A549 (cell line): ENCODE data around the gene NDUFA8. TPM values are rescaled to one million over a fixed set of nuclear protein-coding genes. Genes with fewer than 3 reads are reported as not detected.

ENCODE experiments used
- ATAC-seq, 2 experiments: fragments of 200-7000 bp in 1 of 2; fragments of >200 bp in 1 of 2; cut with Nextera tagmentation in 1 of 2; cut with Tn5 transposase in 1 of 2; 3 replicates each; pipeline versions ENCODE4 v1.8.0 to v1.9.1; 2018 to 2020; ENCODE audit warnings: mild to moderate bottlenecking in 1 of 2, moderate library complexity in 1 of 2
- CTCF ChIA-PET: fragments of 300-600 bp; sonication (Branson Sonifier 250); formaldehyde crosslinking; extraction: SDS; loops from one replicate; lab custom pipeline; 2021; ENCODE audit warnings: antibody characterized with exemption, inconsistent platforms; lab: Yijun Ruan, JAX
- POLR2A ChIA-PET: fragments of 350-600 bp; formaldehyde crosslinking; extraction: SDS; loops from one replicate; lab custom pipeline; 2021; ENCODE audit warnings: antibody characterized with exemption, inconsistent platforms; lab: Yijun Ruan, JAX
- DNase-seq, 2 experiments: peaks; one replicate each; pipeline versions ENCODE4 v3.0.0 to v3.0.0-alpha.2; 2011 to 2016; ENCODE audit warnings: low read depth in 1 of 2, low spot score in 1 of 2
- FAIRE-seq: peaks from 2 replicates; lab custom pipeline; 2011; peaks lifted over from hg19 to GRCh38; lab: Jason Lieb, UNC
- H3K27ac ChIP-seq, 2 experiments: fragments of >200 bp; sonication (Bioruptor Twin); formaldehyde crosslinking; 3 replicates each; pipeline ENCODE4 v1.5.1; 2016 to 2017
- H3K4me1 ChIP-seq: fragments of >200 bp; sonication (Bioruptor Twin); formaldehyde crosslinking; 3 replicates; pipeline ENCODE4 v1.6.1; 2016
- H3K4me2 ChIP-seq: fragments of >200 bp; sonication (Bioruptor Twin); formaldehyde crosslinking; 3 replicates; pipeline ENCODE4 v1.6.1; 2016
- H3K4me3 ChIP-seq: fragments of >200 bp; sonication (Bioruptor Twin); formaldehyde crosslinking; 3 replicates; pipeline ENCODE4 v1.5.1; 2016
- H3K9me3 ChIP-seq: fragments of >200 bp; sonication (Bioruptor Twin); formaldehyde crosslinking; 3 replicates; pipeline ENCODE4 v1.6.1; 2016
- ATOH8 ChIP-seq: fragments of 250-450 bp; sonication (Bioruptor Pico); IDR thresholded peaks from 2 replicates; pipeline ENCODE4 v1.5.0; 2020; ENCODE audit warnings: low read depth, mild to moderate bottlenecking, moderate library complexity
- BHLHE40 ChIP-seq: IDR thresholded peaks from 2 replicates; pipeline ENCODE4 v1.6.1; 2012; ENCODE audit warnings: low read depth, low read length, inconsistent platforms
- CBX8 ChIP-seq: fragments of 200-600 bp; sonication (generic); IDR thresholded peaks from 2 replicates; pipeline ENCODE4 v1.6.1; 2016
- CEBPB ChIP-seq, 2 experiments: fragments of >200 bp in 1 of 2; sonication (Bioruptor Twin) in 1 of 2; formaldehyde crosslinking in 1 of 2; IDR thresholded peaks; 2 replicates each; pipeline ENCODE4 v1.6.1; 2012 to 2016
- CHD4 ChIP-seq: fragments of 200-600 bp; sonication (generic); IDR thresholded peaks from 2 replicates; pipeline ENCODE4 v1.6.1; 2016; ENCODE audit warnings: antibody characterized with exemption, mild to moderate bottlenecking, borderline replicate concordance
- CTCF ChIP-seq: fragments of >200 bp; sonication (Bioruptor Twin); formaldehyde crosslinking; IDR thresholded peaks from 3 replicates; pipeline ENCODE4 v1.5.1; 2016
- ELK1 ChIP-seq: fragments of 150-350 bp; IDR thresholded peaks from 2 replicates; pipeline ENCODE4 v1.6.1; 2014; ENCODE audit warnings: low read depth, mild to moderate bottlenecking, low read length
- FOSB ChIP-seq: fragments of 250-450 bp; sonication (Bioruptor Pico); IDR thresholded peaks from 2 replicates; pipeline ENCODE4 v1.5.0; 2020; ENCODE audit warnings: mild to moderate bottlenecking, moderate library complexity
- FOSL2 ChIP-seq, 2 experiments: fragments of 450-650 bp in 1 of 2; fragments of >200 bp in 1 of 2; sonication (Bioruptor Twin) in 1 of 2; formaldehyde crosslinking; IDR thresholded peaks; 2 replicates each; pipeline versions ENCODE4 v1.5.0 to v1.6.1; 2016 to 2020; ENCODE audit warnings: mild to moderate bottlenecking in 1 of 2, moderate library complexity in 1 of 2
- FOXS1 ChIP-seq: fragments of 250-450 bp; sonication (Bioruptor Pico); IDR thresholded peaks from 2 replicates; pipeline ENCODE4 v1.5.0; 2020; ENCODE audit warnings: mild to moderate bottlenecking, moderate library complexity
- GATA3 ChIP-seq: IDR thresholded peaks from 2 replicates; pipeline ENCODE4 v1.6.1; 2012; ENCODE audit warnings: borderline replicate concordance
- HEYL ChIP-seq: fragments of 250-450 bp; sonication (Bioruptor Pico); IDR thresholded peaks from 2 replicates; pipeline ENCODE4 v1.8.0; 2021; ENCODE audit warnings: mild to moderate bottlenecking, moderate library complexity
- HOXA7 ChIP-seq: fragments of 250-450 bp; sonication (Bioruptor Pico); IDR thresholded peaks from 2 replicates; pipeline ENCODE4 v1.5.0; 2020; ENCODE audit warnings: mild to moderate bottlenecking, moderate library complexity
- HOXB13 ChIP-seq: fragments of 250-450 bp; sonication (Bioruptor Pico); IDR thresholded peaks from 2 replicates; pipeline ENCODE4 v1.5.0; 2020; ENCODE audit warnings: low read depth, mild to moderate bottlenecking, moderate library complexity
- JUNB ChIP-seq: fragments of >200 bp; sonication (Bioruptor Twin); formaldehyde crosslinking; IDR thresholded peaks from 2 replicates; pipeline ENCODE4 v1.6.1; 2016
- KDM1A ChIP-seq: fragments of 200-600 bp; sonication (generic); IDR thresholded peaks from 2 replicates; pipeline ENCODE4 v1.6.1; 2016; ENCODE audit warnings: low read depth, mild to moderate bottlenecking
- MAFK ChIP-seq: fragments of 450-650 bp; IDR thresholded peaks from 2 replicates; pipeline ENCODE4 v1.6.1; 2014; ENCODE audit not compliant: partially characterized antibody
- MAX ChIP-seq: IDR thresholded peaks from 2 replicates; pipeline ENCODE4 v1.6.1; 2012
- NFE2L2 ChIP-seq: fragments of 150-350 bp; conservative IDR thresholded peaks from 2 replicates; pipeline ENCODE4 v1.6.1; 2014; ENCODE audit warnings: low read length
- NPAS2 ChIP-seq: fragments of 250-450 bp; sonication (Bioruptor Pico); IDR thresholded peaks from 2 replicates; pipeline ENCODE4 v1.8.0; 2022; ENCODE audit warnings: mild to moderate bottlenecking, moderate library complexity, borderline replicate concordance
- NR3C1 ChIP-seq: fragments of >200 bp; sonication (Bioruptor Twin); formaldehyde crosslinking; IDR thresholded peaks from 3 replicates; pipeline ENCODE4 v1.6.1; 2017
- PBX3 ChIP-seq: IDR thresholded peaks from 2 replicates; pipeline ENCODE4 v1.6.1; 2012
- PHF8 ChIP-seq: fragments of 200-600 bp; sonication (generic); IDR thresholded peaks from 2 replicates; pipeline ENCODE4 v1.6.1; 2016; ENCODE audit warnings: low read depth, mild to moderate bottlenecking, antibody characterized with exemption, moderate library complexity, borderline replicate concordance
- POLR2A ChIP-seq: IDR thresholded peaks from 2 replicates; pipeline ENCODE4 v1.6.1; 2012; ENCODE audit warnings: mild to moderate bottlenecking, low read length
- POLR2AphosphoS2 ChIP-seq: conservative IDR thresholded peaks from 2 replicates; pipeline ENCODE4 v1.6.1; 2012; ENCODE audit warnings: low read length, improper control_type of control experiment, inconsistent platforms
- RARB ChIP-seq: fragments of 250-450 bp; sonication (Bioruptor Pico); IDR thresholded peaks from 2 replicates; pipeline ENCODE4 v1.8.0; 2021; ENCODE audit warnings: mild to moderate bottlenecking, moderate library complexity
- RFX5 ChIP-seq: fragments of 450-650 bp; IDR thresholded peaks from 2 replicates; pipeline ENCODE4 v1.7.1; 2014; ENCODE audit warnings: antibody characterized with exemption, mild to moderate bottlenecking, moderate library complexity
- RNF2 ChIP-seq: fragments of 200-600 bp; sonication (generic); IDR thresholded peaks from 2 replicates; pipeline ENCODE4 v1.6.1; 2016; ENCODE audit warnings: low read depth, mild to moderate bottlenecking, antibody characterized with exemption, moderate library complexity, borderline replicate concordance
- SMC3 ChIP-seq: fragments of >200 bp; sonication (Bioruptor Twin); formaldehyde crosslinking; IDR thresholded peaks from 3 replicates; pipeline ENCODE4 v1.6.1; 2018; ENCODE audit warnings: inconsistent platforms
- SREBF2 ChIP-seq: fragments of 450-650 bp; IDR thresholded peaks from 2 replicates; pipeline ENCODE4 v1.6.1; 2014; ENCODE audit warnings: mild to moderate bottlenecking, moderate library complexity
- TFCP2L1 ChIP-seq: fragments of 250-450 bp; sonication (Bioruptor Pico); IDR thresholded peaks from 2 replicates; pipeline ENCODE4 v1.5.0; 2021; ENCODE audit warnings: mild to moderate bottlenecking
- ZC3H11A ChIP-seq: fragments of 450-650 bp; IDR thresholded peaks from 2 replicates; pipeline ENCODE4 v1.6.1; 2014; ENCODE audit warnings: antibody characterized with exemption, mild to moderate bottlenecking
- ZFP36 ChIP-seq: fragments of 450-650 bp; IDR thresholded peaks from 2 replicates; pipeline ENCODE4 v1.6.1; 2014; ENCODE audit warnings: borderline replicate concordance; ENCODE audit not compliant: partially characterized antibody
- ZNF302 ChIP-seq: fragments of 250-450 bp; sonication (Bioruptor Pico); IDR thresholded peaks from 2 replicates; pipeline ENCODE4 v1.9.0; 2021; ENCODE audit warnings: inconsistent platforms, mild to moderate bottlenecking, moderate library complexity
- ZSCAN20 ChIP-seq: fragments of 250-450 bp; sonication (Bioruptor Pico); IDR thresholded peaks from 2 replicates; pipeline ENCODE4 v1.8.0; 2022; ENCODE audit warnings: mild to moderate bottlenecking, moderate library complexity
- WGBS: methylation state at CpG from one replicate; pipeline ENCODE4 v1.1.6; 2017; ENCODE audit errors: missing lambda C conversion rate; 5-methylcytosine and 5-hydroxymethylcytosine counted together
- polyA plus RNA-seq, 4 experiments: library from polyadenylated mRNA; depleted of rRNA in 3 of 4; stranded (reverse); fragments of >200 nt; fragmentation: RNase III in 1 of 4; extraction: RNeasy Plus Mini Kit Qiagen cat#74134 plus additional on column Dnase treatment in 1 of 4; gene quantifications; 2 replicates in 3 of 4; 3 replicates in 1 of 4; pipeline ENCODE4 v1.2.3, GENCODE V29; 2011 to 2017

NDUFA8 gene
- polyA plus RNA-seq, 2 of the 4 experiments (the other 2 are of a cell fraction): 120 to 145 TPM

- Histone ChIP-seq H3K9me3 (peaks cover 17% of the 10 kb centered on the region), H3K27ac (no peak overlapping the region), H3K4me1 (no peaks in the 10 kb centered on the region), H3K4me2 (no peak overlapping the region), H3K4me3 (no peak overlapping the region)
- 79% methylated on average over 1 of the region's 1 CpG for WGBS
- no peak for TF ChIP-seq SREBF2
- TF ChIP-seq CTCF: no peak
- TF ChIP-seq ZSCAN20 (CRISPR knock-in tag): no peak
- no peak for TF ChIP-seq MAFK
- TF ChIP-seq FOSB (CRISPR knock-in tag): no peak
- TF ChIP-seq FOSL2 (IDR thresholded peaks at IDR 0.05): no peak
- TF ChIP-seq FOSL2 (CRISPR knock-in tag; IDR thresholded peaks at IDR 0.05): no peak
- TF ChIP-seq HOXB13: no peak
- no peak for TF ChIP-seq HEYL (CRISPR knock-in tag)
- no peak for TF ChIP-seq ZNF302 (CRISPR knock-in tag)
- FAIRE-seq (no peak), DNase-seq (no peak), ATAC-seq (no peak)
- POLR2A ChIA-PET: no interaction called here
- CTCF ChIA-PET: interaction anchor here (0.9 to 4.1 kb wide), 4 partner anchors 16 to 246 kb away, joined by 3 to 61 read pairs (median 3); no protein-coding TSS in a partner anchor
These were observed 55.6 kb downstream of the NDUFA8 start for GRCh38 chr9:122103985-122104384.

GRCh38 chr9:122102156-122102555 lies 57.4 kb downstream of the NDUFA8 start:
- no peak for ATAC-seq

GRCh38 chr9:122100756-122101155 lies 58.8 kb downstream of the NDUFA8 start:
- ChIA-PET POLR2A (no interaction called here), CTCF (interaction anchor here (1.1 to 4.1 kb wide), 7 partner anchors 8 to 710 kb away, joined by 3 to 61 read pairs (median 4); no protein-coding TSS in a partner anchor)
- Histone ChIP-seq H3K4me3 (no peak overlapping the region), H3K9me3 (peaks cover 17% of the 10 kb centered on the region), H3K4me1 (no peaks in the 10 kb centered on the region), H3K27ac (no peak overlapping the region), H3K4me2 (no peak overlapping the region)
- 59% methylated on average over 7 of the region's 7 CpGs for WGBS
- FAIRE-seq: no peak
- DNase-seq: no peak
- no peak for ATAC-seq
- no peak for TF ChIP-seq FOXS1 (CRISPR knock-in tag)
- no peak for TF ChIP-seq NFE2L2
- TF ChIP-seq MAX: no peak
- no peak for TF ChIP-seq CHD4
- no peak for TF ChIP-seq ATOH8 (CRISPR knock-in tag)
- TF ChIP-seq ELK1: no peak
- TF ChIP-seq SREBF2: no peak
- TF ChIP-seq JUNB: no peak
- no peak for TF ChIP-seq TFCP2L1 (CRISPR knock-in tag)
- TF ChIP-seq PHF8: no peak
- no peak for TF ChIP-seq POLR2AphosphoS2
- no peak for TF ChIP-seq KDM1A
- TF ChIP-seq FOSB (CRISPR knock-in tag): no peak
- no peak for TF ChIP-seq ZFP36
- no peak for TF ChIP-seq ZNF302 (CRISPR knock-in tag)
- no peak for TF ChIP-seq PBX3
- no peak for TF ChIP-seq HOXA7
- no peak for TF ChIP-seq NR3C1
- no peak for TF ChIP-seq SMC3

More at GRCh38 chr9:122102156-122102555, 57.4 kb downstream of the NDUFA8 start:
- no peak overlapping the region for H3K4me2 ChIP-seq
- ChIA-PET CTCF (interaction anchor here (1.1 to 4.1 kb wide), 5 partner anchors 14 to 713 kb away, joined by 3 to 61 read pairs (median 7); no protein-coding TSS in a partner anchor), POLR2A (no interaction called here)
- TF ChIP-seq PHF8: no peak
- no peak for TF ChIP-seq ZSCAN20 (CRISPR knock-in tag)
- TF ChIP-seq MAFK: no peak
- TF ChIP-seq CBX8: no peak
- TF ChIP-seq CEBPB (IDR thresholded peaks at IDR 0.05): no peak
- no peak for TF ChIP-seq RARB (CRISPR knock-in tag)
- no peak for TF ChIP-seq RNF2
- no peak for TF ChIP-seq RFX5
- no peak for TF ChIP-seq MAX
- no peak for TF ChIP-seq ZC3H11A
- TF ChIP-seq GATA3: no peak
- TF ChIP-seq BHLHE40: no peak
- no peak for TF ChIP-seq POLR2A
- no peak for TF ChIP-seq NPAS2 (CRISPR knock-in tag)
- no peak for TF ChIP-seq SMC3
- H3K4me3 ChIP-seq: no peak overlapping the region
- H3K27ac ChIP-seq: no peak overlapping the region
- FAIRE-seq (no peak), DNase-seq (no peak)
- H3K4me1 ChIP-seq: no peaks in the 10 kb centered on the region
- WGBS: 83% methylated on average over 2 of the region's 2 CpGs
- H3K9me3 ChIP-seq: peaks cover 17% of the 10 kb centered on the region
